HG03097 (cell line): Measurements from ENCODE around the gene LIN54.
"Not testable (repeated sequence)": the region's sequence is repeated elsewhere in the genome, so short reads cannot be mapped to it uniquely, and the experiment has no call there.

ENCODE experiments used
- ATAC-seq: cut with Tn5 transposase; IDR thresholded peaks from one replicate; pipeline ENCODE4 v1.9.1; 2021; ENCODE audit not compliant: unreplicated experiment, low FRiP score

Gene LIN54

GRCh38 chr4:83010522-83011318 lies at the start of gene LIN54:
LIN54 (minus strand) TSS chr4:83010823; CDS start chr4:82984844, 25,979 bp downstream.
- peak; percentile 33 for ATAC-seq

GRCh38 chr4:83054928-83055327 lies 44.3 kb upstream of the LIN54 start:
- no peak for ATAC-seq

- not testable (repeated sequence) for ATAC-seq
Observed at GRCh38 chr4:83048781-83049180, 38.2 kb upstream of the LIN54 start.

- no peak for ATAC-seq
Observed at GRCh38 chr4:83046693-83047473, 36.3 kb upstream of the LIN54 start.

- ATAC-seq: no peak
Observed at GRCh38 chr4:83043801-83044407, 33.3 kb upstream of the LIN54 start.

GRCh38 chr4:83043157-83043556 lies 32.5 kb upstream of the LIN54 start:
- not testable (repeated sequence) for ATAC-seq

GRCh38 chr4:83040269-83040668 lies 29.6 kb upstream of the LIN54 start:
- ATAC-seq: no peak

GRCh38 chr4:83036991-83037665 lies 26.5 kb upstream of the LIN54 start:
- ATAC-seq: no peak

- peak; percentile 99 for ATAC-seq
Observed at GRCh38 chr4:83034630-83035494, 24.2 kb upstream of the LIN54 start, which contains the start of gene COPS4. COPS4 (plus strand) TSS chr4:83035183; CDS start chr4:83035225, 42 bp downstream.

GRCh38 chr4:83029688-83030087 lies 19.1 kb upstream of the LIN54 start:
- ATAC-seq: no peak

GRCh38 chr4:83028976-83029375 lies 18.4 kb upstream of the LIN54 start:
- ATAC-seq: no peak

GRCh38 chr4:83025563-83025962 lies 14.9 kb upstream of the LIN54 start:
- no peak for ATAC-seq

GRCh38 chr4:83024233-83024632 lies 13.6 kb upstream of the LIN54 start:
- ATAC-seq: no peak

- ATAC-seq: not testable (repeated sequence)
Observed at GRCh38 chr4:83023599-83023998, 13.0 kb upstream of the LIN54 start.

- no peak for ATAC-seq
Observed at GRCh38 chr4:83022724-83023450, 12.3 kb upstream of the LIN54 start.

- no peak for ATAC-seq
Observed at GRCh38 chr4:83019794-83020494, 9.3 kb upstream of the LIN54 start.

- ATAC-seq: no peak
Observed at GRCh38 chr4:83013902-83014301, 3.3 kb upstream of the LIN54 start.

GRCh38 chr4:83013420-83013867 lies 2.8 kb upstream of the LIN54 start:
- no peak for ATAC-seq
